GM19238 (cell line): Measurements from ENCODE around the gene ADK.

Experiments
- DNase-seq: peaks from one replicate; pipeline ENCODE4 v3.0.0; 2011; ENCODE audit warnings: low spot score; ENCODE audit not compliant: insufficient read length

Gene ADK

DNA sequence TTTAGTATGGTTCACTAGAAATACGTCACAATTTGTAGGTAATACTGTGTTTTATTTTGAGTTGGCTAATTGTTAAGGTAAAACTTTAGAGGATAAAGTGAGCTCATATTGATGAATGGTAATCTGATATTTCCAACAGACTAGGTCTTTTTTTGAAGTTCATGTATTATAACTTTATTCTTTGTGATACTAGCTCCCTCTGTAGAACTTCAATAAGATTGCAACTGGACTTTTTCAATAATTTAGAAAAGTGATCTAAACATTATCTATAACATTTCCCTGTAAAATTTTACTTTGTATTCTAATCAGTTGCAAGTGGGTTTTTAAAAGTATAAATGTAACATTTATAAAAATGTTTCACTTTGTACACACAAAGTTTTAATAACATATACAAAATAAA, 83.5 kb downstream of the ADK start:
- DNase-seq = no peak

DNA sequence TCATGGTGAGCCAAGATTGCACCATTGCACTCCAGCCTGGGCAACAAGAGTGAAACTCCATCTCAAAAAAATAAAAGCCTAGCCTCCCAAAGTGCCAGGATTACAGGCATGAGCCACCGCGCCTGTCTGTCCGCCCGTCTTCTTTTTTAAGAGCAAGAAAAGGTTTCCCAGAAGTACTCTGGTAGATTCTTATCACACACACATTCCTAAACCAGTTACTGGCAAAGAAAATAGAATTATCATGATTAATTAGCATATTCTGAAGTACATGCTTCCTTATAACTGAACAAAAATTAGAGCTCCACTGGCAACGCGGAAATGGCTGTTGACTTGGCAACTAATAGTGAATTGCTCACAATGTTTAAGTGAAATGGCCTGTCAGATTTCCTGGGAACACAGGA, 87.0 kb downstream of the ADK start:
- no peak for DNase-seq

DNA sequence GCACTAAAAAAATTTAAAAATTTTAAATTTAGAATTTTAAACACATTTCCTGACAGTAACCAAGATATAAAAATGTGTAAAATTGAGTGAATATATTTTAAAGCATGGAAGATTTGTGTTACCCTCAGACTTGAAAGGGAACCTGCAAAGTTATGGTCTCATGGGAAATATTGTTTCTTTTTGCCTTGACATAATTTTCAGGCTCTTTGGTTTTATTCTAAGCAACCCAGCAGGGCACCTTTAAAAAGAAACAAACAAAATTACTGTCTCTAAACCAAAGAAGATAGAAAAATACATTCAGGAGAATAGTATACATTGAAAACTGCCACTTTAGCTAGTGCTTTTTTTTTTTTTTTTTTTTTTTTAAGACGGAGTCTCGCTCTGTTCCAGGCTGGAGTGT, 87.5 kb downstream of the ADK start:
- no peak for DNase-seq

DNA sequence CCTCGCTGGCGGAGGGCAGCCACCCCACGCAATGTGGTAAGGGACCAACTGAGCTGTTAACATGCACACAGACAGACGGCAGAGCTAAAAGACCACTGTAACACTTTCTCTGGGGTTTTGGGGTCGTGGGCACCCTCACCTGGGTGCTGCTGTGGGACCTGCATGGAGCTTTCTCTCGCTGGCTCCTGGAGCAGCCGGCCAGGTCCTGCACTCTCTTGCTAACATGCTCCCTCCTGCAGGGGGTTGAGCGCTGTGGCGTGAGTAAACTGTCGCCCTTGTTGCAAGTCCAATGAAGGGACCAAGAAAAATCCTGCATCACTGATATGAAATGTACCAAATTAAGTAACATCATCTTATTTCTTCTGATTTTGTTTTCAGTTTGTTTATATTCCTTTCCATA, 92.0 kb downstream of the ADK start:
- DNase-seq = no peak

DNA sequence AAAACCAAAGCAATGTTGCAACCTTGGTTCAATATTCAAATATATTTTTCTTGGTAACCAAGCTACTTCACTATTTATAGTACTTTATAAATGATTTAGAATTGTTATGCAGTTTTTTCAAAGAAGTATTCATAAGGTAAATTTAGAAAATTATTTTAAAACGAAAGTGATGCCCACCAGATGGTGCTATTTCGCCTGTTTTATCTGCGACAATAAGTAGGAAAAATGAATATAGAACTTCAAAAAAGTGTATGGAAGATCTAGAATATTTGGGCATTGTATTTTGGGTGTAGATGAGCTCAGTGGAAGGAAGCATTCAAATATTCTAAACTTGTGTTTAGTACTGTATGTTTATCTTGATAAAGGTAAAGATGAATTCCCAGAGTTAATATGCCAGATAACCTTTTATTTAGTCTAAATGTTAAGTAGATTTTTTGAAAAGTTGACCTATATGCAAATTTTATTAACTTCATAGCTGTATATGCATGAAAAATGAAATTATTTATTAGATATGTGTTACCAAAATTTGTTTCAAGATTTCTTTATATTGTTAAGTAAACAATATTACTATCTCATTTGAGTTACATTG, 93.2 kb downstream of the ADK start:
- DNase-seq = no peak

DNA sequence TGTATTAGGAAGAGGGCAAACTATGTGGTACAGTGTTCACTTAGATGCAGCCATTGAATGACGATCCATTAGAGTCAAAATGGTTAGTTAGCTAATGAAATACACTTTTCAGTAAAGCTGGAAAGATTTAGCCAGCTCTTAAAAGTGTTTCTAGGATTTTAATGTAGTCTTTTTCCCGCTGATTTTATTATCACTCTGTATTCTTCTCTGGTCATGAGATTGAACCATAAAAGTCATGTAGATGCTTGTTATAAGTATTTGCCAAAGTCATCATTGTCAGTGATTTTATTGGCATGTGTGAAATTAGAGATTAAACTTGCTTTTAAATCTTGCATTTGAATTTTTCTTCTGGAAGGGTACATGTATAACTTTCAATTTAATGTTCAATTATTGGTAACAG, 93.8 kb downstream of the ADK start:
- DNase-seq = no peak

DNA sequence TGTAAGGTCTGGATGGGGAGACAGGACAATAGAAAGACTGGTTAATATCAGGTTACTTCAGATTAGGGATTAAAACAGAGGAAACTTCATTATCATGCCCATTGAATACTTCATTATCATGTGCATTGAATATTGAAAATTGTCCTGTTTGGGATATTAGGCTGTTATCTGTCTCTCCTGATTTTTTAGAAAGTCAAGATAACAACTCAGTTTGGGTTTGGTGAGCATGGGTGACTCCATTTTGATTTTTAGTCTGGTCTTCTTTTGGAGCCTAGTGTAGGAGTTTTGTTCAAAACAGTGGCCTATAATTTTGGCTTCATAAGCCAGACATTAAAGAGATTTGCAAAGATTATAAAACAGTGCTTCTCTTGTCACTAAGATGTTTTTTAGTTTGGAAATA, 95.5 kb downstream of the ADK start:
- DNase-seq = no peak

DNA sequence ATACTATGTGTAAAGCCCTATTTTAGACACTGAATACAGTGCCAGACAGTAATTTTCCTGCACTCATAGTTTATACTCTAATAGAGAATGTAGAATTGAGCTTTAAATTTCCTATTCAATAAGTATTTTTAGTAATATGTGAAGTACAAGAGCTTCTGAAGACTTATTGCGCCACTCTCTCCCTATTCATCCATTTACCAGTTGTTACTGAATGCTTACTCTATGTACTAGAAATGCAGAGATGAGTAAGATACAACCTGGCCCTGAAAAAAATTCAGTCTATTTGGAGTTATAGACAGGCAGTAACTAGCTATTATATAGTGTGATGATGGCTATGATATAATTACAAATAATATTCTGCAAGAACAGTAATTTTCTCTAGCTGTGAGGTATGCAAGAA, 98.8 kb downstream of the ADK start:
- no peak for DNase-seq

DNA sequence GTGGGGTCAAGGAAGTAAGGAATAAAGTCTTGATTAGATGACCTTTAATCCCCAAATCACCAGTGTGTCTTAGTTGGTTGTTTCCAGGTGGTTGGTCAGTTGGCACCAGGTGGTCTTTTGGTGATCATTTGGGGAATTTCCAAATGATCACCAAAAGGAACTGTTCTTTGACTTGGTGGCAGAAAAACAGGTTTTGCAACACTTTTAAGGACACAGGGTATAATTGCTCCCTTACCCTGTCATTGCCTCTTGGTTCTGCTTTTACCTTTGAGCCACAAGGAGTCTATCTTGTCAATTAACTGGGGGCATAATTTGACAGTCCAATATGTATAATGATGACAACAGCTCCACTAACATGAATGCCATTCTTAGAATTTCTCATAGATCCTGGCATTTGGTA, 104.2 kb downstream of the ADK start:
- DNase-seq = no peak

DNA sequence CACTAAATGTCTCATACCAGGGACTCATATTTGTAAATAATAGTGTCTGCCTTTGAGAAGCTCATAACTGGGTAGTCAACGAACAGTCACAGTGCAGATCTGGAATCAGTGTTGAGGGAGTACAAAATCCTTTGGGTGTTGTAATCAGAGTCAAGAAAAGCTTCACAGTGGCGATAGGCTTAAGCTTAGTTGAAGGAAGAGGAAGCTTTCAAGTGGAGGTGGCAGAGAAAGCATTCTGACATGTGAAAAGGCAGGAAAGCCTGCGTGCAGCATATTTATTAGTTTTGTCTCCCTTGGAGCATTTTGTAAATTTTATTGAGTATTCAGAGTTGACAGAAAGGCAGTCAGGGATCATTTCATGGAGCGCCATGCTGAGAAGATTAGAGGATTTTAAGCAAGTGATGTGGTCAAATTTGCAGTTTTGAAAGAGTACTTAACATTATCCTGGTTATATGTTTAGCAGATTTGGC, 104.9 kb downstream of the ADK start:
- DNase-seq = no peak

DNA sequence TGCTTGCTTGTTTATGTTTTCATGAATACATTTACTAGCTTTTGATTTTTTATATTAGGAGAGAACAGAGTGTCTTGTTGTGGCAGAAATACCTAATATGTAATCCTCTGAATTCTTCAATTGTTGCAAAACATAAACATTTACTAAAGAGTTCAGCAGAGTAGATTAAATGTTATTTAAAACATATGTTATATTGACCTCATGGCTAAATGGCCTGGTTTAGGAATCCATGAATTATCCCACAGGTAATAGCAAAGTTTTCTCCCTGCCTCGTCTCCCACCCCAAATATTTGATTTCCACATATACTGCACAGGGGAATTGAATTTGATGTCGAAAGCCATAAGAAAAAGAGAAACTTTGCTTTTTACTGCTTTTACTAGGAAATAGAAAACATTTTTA, 111.8 kb downstream of the ADK start:
- DNase-seq = no peak

DNA sequence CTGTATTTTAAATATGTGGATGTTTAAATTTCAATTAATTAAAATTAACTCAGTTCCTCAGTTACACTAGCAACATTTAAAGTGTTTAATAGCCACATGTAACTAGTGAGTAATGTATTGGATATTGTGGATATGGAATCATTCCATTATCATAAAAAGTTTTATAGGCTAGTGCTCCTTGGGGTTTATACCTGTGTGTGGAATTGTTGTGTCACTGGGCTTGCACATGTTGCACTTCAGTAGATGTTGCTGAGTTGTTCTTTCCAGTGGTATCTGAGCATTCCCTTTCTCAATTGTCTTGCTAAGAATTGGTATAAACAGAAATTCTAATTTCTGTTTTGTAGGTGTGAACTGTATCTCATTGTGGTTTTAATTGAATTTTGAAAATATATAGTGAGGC, 113.0 kb downstream of the ADK start:
- DNase-seq = no peak

DNA sequence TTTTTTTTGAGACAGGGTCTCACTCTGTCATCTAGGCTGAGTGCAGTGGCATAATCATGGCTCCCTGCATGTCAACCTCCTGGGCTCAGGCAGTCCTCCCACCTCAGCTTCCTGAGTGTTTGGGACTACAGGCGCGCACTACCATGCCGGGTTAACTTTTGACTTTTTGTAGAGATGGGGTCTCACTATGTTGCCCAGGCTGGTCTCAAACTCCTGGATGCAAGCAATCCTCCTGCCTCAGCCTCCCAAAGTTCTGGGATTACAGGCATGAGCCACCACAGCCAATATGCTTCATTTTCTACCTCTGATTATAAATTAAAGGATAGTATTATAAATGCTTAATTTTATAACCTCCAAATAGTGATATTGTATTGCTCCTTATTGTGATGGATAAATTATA, 121.3 kb downstream of the ADK start:
- DNase-seq = no peak

DNA sequence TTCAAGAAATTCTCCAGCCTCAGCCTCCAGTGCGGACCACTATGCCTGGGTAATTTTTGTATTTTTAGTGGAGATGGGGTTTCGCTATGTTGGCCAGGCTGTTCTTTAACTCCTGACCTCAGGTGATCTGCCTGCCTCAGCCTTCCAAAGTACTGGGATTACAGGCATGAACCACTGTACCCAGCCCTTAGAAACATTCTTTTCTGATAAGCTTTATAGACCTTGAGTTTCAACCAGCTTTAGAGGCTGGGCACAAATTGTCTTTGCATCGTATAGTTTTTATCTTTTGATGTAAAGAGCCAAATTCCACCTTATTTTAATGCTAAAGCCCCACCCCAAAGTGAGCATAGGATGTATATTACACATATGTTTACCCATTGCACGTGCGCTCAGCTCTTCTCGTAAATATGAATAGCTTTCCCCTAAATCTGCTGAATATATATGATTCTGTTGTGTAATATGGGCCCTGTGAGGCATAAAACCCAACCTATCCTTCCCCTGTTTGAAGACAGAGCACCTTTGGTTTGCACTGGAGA, 124.8 kb downstream of the ADK start:
- DNase-seq = no peak

DNA sequence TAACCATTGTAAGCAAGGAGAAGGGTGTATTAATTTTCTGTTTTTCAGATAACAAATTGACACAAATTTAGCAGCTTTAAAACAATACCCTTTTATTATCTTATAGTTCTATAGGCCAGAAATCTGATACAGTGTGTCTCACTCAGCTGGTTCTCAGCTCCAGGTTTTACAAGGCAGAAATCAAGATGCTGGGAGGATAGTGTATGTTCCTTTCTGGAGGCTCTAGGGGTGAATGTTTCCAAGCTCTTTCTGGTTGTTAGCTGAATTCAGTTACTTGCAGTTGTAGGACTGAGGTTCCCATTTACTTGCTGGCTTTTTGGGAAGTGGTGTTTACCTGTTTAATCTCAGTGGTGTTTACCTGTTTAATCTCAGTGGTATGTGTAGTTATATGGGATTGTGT, 125.4 kb downstream of the ADK start:
- DNase-seq = no peak

DNA sequence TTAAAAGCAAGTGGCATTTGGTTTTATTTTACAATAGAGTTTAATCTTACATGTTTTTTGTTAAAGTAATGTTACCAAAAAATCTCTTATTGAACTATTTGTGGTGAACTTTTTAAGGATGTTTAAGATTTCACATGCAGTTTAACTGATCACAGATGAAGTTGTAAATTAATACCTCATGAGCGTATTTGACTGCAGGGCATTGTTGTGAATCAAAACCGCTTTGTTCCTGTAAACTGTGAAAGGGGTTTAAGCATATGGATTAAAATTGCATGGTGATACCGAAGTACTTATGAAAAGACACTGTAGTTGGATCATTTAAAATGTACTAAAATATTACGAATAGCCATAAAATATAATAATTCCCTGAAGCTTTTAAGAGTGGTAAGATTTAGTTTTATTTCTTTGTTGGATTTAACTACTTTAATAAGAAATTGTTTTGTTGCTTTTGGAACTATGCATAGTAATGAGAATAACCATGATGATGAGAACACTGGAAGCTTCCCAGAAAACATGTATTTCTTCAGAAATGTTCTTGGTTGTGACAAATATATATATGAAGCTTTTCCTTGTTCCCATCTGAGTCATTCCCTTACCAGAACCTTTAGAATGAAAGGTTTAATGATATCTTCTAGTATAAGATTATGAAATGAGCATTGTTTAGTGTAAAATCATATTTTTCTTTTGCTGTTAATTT, 131.3 kb downstream of the ADK start:
- DNase-seq = no peak

DNA sequence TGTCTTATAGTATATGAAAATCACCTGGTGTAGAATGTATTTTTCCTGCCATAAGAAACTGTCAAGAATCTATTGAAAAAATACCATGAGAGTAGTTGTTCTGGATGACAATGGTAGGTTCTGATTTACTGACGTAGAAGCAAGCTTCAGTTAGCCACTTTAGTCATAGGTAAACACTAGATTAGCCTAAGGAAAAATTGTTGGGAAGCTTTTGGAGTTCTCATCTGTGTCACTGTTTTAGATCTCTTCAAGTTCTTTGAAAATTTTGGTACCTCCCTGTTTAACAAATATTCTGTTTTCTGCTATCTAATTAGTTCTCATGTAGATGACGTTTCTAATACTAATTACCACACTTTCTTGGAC, 131.8 kb downstream of the ADK start:
- no peak for DNase-seq

DNA sequence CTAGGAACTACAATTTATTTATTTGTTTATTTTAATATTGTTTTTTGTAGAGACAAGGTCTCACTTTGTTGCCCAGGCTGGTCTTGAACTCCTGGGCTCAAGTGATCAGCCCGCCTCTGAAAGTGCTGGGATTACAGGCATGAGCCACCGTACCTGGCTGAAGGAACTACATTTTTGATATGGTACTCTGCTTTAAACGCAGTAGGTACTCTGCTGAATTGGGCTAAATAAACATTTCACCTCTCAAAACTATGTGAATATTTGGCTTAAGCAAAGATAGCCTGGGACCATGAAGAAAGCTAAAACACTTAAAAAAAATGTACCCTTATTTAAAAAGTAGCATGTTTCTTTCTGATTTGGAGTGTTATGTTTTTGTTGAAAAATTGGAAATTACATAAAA, 138.2 kb downstream of the ADK start:
- DNase-seq = no peak

DNA sequence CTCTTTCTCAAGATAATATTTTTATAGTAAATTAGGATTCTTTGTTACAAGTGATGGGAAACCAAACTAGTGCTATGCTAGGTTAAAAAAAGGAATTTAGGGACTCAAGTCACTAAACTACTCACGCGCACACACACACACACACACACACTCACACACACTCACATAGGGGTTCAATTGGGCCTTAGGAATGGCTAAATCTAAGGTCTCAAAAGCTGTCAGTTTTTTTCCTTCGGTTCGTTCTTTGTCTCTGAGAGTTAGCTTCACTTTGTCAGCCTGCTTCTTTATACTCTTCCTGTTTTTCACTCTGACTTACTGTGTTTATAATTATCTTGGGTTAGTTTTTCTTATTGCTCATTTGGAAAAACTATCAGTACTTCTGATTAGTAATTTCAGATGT, 138.9 kb downstream of the ADK start:
- no peak for DNase-seq

DNA sequence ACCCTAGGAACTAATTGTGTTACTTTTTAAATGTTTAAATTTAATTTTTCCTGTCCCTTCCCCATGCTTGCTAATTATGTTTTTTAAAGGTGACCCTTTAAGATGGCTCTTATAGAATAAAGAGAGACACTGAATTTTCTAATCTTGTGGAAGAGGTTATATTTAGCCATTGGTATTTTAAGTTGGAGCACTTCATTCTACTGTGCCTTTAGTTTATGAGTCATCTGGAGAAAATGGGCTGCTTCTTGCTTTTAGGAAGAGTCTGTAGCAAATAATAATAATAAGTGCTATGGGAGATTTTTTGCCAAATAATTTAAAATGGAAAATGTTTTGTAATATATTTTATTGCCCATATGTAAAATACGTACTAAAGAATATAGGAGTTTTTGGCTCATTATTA, 139.7 kb downstream of the ADK start:
- DNase-seq = no peak

DNA sequence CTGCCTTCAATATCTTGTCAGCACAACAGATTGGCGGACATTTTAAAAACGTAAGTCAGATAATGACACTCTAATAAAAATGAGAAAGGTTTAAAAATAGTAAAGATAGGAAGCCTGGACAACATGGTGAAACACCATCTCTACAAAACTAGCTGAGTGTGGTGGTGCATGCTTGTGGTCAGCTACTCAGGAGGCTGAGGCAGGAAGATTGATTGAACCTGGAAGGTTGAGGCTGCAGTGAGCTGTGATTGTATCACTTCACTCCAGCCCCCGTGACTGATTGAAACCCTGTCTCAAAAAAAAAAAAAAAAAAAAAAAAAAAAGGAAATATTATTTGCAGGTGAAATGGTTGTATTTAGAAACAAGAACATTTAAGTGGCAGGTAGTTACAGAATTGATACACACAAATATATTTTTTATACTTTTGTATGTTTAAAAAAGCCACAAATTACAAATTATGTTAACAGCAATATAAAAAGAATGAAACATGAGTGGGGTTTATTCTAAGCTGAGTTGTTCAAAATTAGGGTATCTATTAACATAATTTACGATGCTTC, 141.9 kb downstream of the ADK start:
- DNase-seq = no peak

DNA sequence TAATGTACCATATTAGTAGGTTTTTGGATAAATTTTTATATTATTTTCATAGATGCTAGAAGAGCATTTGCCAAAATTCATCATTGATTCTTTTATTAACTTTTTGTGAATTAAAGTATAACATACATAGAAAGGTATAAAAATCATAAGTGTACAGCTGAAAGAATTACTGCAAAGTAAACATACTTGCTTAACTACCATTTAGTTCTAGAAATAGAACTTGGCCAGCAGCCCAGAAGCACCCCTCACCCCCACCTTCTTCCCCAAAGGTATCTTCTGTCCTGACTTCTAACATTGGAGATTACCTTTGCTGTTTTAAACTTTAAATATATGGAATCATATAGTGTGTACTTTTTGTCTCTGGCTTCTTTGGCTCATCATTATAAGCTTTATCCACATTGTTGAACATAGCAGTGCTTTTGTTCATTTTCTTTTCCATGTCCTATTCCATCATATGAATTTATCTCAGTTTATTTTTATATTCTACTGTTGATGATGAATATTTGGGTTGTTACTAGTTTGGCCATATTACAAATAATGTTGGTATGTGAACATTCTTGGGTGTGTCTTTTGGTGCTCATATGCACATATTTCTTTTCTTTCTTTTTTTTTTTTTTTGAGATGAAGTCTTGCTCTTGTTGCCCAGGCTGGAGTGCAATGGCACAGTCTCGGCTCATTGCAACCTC, 142.8 kb downstream of the ADK start:
- no peak for DNase-seq
